Measurements from ENCODE around the gene AHCYL1. TPM values are rescaled to one million over a fixed set of nuclear protein-coding genes. Genes with fewer than 3 reads are reported as not detected.

The AHCYL1 gene
- total and polyA plus RNA-seq, 10 of the 15 experiments (the other 5 are each of a cell fraction or from before 2014, with no cell fraction given), result 24.7 to 73.6 (median 46.8) TPM

- no peak overlapping the region for H3K27ac ChIP-seq (ENCODE audit: control insufficient read depth, insufficient read depth)
Observed at GRCh38 chr1:109978761-109979488, 5.6 kb upstream of the AHCYL1 start.

More at GRCh38 chr1:109978761-109979488, 5.6 kb upstream of the AHCYL1 start:
- Histone ChIP-seq H3K4me1 (ENCODE audit: control insufficient read depth, insufficient read depth, low read length) (peaks cover under 1% of the 10 kb centered on the region; the same call in 1 of the 2 replicates), H3K36me3 (ENCODE audit: control insufficient read depth in 2 of 2, insufficient read depth in 2 of 2, low read length in 1 of 2) (no peaks in the 10 kb centered on the region), H2AFZ (ENCODE audit: control insufficient read depth, low read depth, low read length) (no peak overlapping the region), H3K27me3 (replicated peaks in 1 of 2; ENCODE audit: control insufficient read depth in 2 of 2, insufficient read depth in 2 of 2, low read length in 1 of 2) (no peaks in the 10 kb centered on the region; a peak in 2 of 4 replicates), H3K9ac (ENCODE audit: control insufficient read depth, insufficient read depth, low read length) (no peak overlapping the region), H3K79me2 (ENCODE audit: control insufficient read depth, insufficient read depth, low read length) (no peaks in the 10 kb centered on the region), H3K9me3 (replicated peaks; ENCODE audit: control insufficient read depth, insufficient read depth, low read length) (no peaks in the 10 kb centered on the region; the same call in 2 of the 3 replicates), H4K20me1 (ENCODE audit: control insufficient read depth, insufficient read depth) (no peaks in the 10 kb centered on the region), H3K4me3 (no peak overlapping the region), H3K4me2 (ENCODE audit: control insufficient read depth, insufficient read depth) (no peak overlapping the region)
- DNase-seq (ENCODE audit: low read depth, low spot score), result no peak
- no TSS peak for BruUV-seq (replicated peaks)
- intact Hi-C loops (cut with micrococcal nuclease; ENCODE audit: unreplicated experiment) (no loop called here), in situ Hi-C loops (cut with MboI) (no loop called here)
- TF ChIP-seq USF2 (IDR thresholded peaks at IDR 0.05; ENCODE audit: borderline replicate concordance, low read depth, low read length) (no peak), RBBP5 (conservative IDR thresholded peaks at IDR 0.05) (no peak), STAT1 (conservative IDR thresholded peaks at IDR 0.05) (no peak), ZNF274 (IDR thresholded peaks at IDR 0.05; ENCODE audit: insufficient read depth, insufficient read length) (no peak), FOXM1 (IDR thresholded peaks at IDR 0.05; ENCODE audit: low read depth, low read length) (no peak), CUX1 (IDR thresholded peaks at IDR 0.05; ENCODE audit: insufficient replicate concordance, low read depth, low read length) (no peak), PKNOX1 (IDR thresholded peaks at IDR 0.05) (no peak), SMC3 (IDR thresholded peaks at IDR 0.05; ENCODE audit: borderline replicate concordance, low read length) (no peak), NBN (IDR thresholded peaks at IDR 0.05) (no peak), GABPA (IDR thresholded peaks at IDR 0.05; ENCODE audit: low read depth) (no peak), ETV6 (conservative IDR thresholded peaks at IDR 0.05 in 1 of 2, IDR thresholded peaks at IDR 0.05 in 1 of 2; ENCODE audit: borderline replicate concordance in 1 of 2, low read depth in 1 of 2) (no peak), KDM1A (IDR thresholded peaks at IDR 0.05; ENCODE audit: borderline replicate concordance) (no peak), HDGF (IDR thresholded peaks at IDR 0.05) (no peak)
- SMC1A ChIA-PET (ENCODE audit: uncharacterized antibody, unreplicated experiment), result interaction anchor here (1.5 to 13.9 kb wide), 3 partner anchors 31 to 317 kb away, joined by 3 to 431 read pairs (median 8); no protein-coding TSS in a partner anchor
- FAIRE-seq, result no peak
- RAD21 ChIA-PET (ENCODE audit: unreplicated experiment), result interaction anchor here (0.6 to 15.4 kb wide), 4 partner anchors 13 to 339 kb away, joined by 3 to 390 read pairs (median 4); no protein-coding TSS in a partner anchor
- CTCF ChIA-PET, result interaction anchor here (0.5 to 16.8 kb wide), 11 partner anchors 33 to 488 kb away, joined by 3 to 759 read pairs (median 4); no protein-coding TSS in a partner anchor
- no peak for ATAC-seq
- POLR2A ChIA-PET, result no interaction called here
- WGBS (ENCODE audit: insufficient coverage, insufficient replicate concordance, low lambda C conversion rate, missing lambda C conversion rate), result 61% methylated on average over 9 of the region's 9 CpGs

Measured in GM12878 (cell line).